ENCODE results near the gene ZNF793.

Gene ZNF793

DNA sequence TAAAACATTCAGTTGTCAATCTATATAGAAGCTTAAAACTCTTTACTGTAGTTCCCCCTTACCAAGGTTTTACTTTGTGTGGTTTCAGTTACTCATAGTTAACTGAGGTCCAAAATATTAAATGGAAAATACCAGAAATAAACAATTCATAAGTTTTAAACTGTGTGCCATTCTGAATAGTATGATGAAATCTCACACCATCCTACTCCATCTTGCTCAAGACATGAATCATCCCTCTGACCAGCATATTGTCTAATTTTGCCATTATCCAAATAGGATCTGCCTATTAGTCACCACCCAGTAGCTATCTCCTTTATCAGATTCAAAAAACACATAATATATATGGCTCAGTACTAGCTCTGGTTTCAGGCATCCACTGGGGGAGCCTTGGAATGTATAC, 65.5 kb downstream of the ZNF793 start:
- DNase-seq: no peak

- DNase-seq: no peak
Measured at GRCh38 chr19:37583340-37583739, 76.6 kb downstream of the ZNF793 start.

Measured in RPMI8226 (cell line).